ENCODE results near the gene MAP4. TPM values are rescaled to one million over a fixed set of nuclear protein-coding genes. Genes with fewer than 3 reads are reported as not detected.
"Not testable (repeated sequence)": the region's sequence is repeated elsewhere in the genome, so short reads cannot be mapped to it uniquely, and the experiment has no call there.

The MAP4 gene
- total RNA-seq, 1 donor from 2014 or later = 67.1 TPM

- DNase-seq (ENCODE audit: low read depth, low spot score) = no peak
Observed at GRCh38 chr3:47896736-47897135, 119.5 kb downstream of the MAP4 start.

- DNase-seq (ENCODE audit: low read depth, low spot score) = no peak
Observed at GRCh38 chr3:47895241-47895640, 121.0 kb downstream of the MAP4 start.

DNA sequence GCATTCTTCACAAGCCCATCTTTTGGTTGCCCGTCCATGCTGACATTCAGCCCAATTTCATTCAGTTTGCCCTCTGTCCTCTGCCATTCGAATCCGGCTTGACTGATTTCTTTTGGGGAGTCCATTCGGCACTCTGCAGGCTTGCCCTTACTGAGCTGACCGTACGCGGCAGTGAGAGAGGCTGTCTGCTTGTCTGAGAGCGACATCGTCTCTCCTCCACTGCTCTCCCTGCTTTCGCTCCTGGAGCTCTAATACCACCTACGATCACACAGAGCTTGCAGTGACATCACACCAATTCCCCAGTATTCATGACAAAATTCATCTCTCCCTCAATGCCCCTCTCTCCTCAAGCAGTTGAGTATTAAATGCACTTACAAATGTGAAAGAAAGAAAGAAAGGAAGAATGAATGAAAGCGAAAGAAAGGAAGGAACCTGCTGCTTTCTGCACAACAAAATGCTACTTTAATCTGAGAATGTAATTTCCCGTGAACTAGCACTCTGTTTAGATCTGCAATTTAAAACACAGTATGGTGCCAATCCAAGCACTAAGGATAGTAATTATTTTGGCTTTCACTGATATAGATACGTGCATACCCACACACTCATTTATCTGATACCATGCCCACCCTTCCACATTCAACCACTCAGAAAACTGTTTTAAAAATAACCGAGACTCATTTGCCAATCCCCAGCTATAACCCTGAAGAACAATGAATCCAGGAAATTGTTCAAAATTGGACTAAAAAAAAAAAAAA lies 123.8 kb downstream of the MAP4 start:
- no peak for DNase-seq (ENCODE audit: low read depth, low spot score)

DNA sequence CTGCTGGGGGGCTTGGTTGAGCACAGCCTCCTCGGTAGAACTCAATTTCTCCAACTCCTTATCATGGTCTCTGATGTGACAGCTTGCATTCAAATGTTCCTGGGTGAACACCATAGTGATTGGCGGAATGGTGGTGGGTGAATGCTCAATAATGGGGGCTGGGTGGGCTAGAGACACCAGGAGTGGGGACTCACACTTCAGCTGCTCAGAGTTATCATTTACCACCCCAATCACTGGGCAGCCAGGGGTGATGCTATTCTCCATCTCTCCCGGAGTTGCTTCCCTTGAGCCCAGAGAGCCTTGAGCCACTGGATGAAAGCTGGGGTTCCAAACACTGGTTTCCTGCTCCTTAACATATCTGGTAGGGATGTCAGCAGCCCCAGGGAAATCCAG lies 124.6 kb downstream of the MAP4 start:
- DNase-seq (ENCODE audit: low read depth, low spot score) = no peak

- no peak for DNase-seq (ENCODE audit: low read depth, low spot score)
Observed at GRCh38 chr3:47890828-47891612, 125.2 kb downstream of the MAP4 start.

DNA sequence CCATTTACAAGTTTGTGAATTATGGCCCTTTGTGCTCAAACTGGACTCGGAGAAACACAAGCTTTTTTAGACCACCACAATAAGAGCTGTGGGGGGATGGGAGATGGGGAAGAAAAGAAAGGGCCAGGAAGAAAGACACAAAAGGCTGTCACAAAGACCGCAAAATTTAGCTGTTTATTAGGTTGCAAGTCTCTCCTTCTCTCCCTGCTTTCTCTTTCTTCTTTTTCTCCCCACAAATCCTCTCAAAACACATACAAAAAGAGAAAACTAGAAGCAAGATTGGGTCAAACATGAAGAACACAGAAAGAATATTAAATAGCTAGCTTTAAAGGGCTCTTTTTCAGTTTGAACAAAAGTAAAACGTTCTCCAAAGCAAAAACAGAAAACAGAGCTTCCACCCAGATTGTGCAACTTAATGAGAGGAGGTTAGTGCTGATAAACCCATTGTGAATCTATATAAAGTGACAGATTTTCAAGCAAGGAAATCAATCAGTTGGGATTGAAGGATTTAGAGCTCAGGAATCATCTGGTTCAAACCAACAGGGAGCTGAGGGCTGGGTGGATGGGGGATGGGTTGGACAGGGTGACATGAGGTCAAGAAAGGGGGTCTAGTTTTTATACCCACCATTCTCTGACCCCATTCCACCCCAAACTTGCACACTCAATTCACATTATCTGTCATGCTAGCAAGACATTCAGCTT lies 125.9 kb downstream of the MAP4 start:
- DNase-seq (ENCODE audit: low read depth, low spot score) = no peak

GRCh38 chr3:47888986-47889757 lies 127.0 kb downstream of the MAP4 start:
- no peak for DNase-seq (ENCODE audit: low read depth, low spot score)

DNA sequence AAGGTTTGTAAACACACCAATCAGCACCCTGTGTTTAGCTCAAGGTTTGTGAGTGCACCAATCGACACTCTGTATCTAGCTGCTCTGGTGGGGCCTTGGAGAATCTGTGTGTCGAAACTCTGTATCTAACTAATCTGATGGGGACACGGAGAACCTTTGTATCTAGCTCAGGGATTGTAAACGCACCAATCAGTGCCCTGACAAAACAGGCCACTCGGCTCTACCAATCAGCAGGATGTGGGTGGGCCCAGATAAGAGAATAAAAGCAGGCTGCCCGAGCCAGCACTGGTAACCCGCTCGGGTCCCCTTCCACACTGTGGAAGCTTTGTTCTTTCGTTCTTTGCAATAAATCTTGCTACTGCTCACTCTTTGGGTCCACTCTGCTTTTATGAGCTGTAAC lies 128.2 kb downstream of the MAP4 start:
- not testable (repeated sequence) for DNase-seq (ENCODE audit: low read depth, low spot score)

GRCh38 chr3:47885168-47885567 lies 131.0 kb downstream of the MAP4 start:
- DNase-seq (ENCODE audit: low read depth, low spot score) = no peak

GRCh38 chr3:47884603-47885002 lies 131.6 kb downstream of the MAP4 start:
- no peak for DNase-seq (ENCODE audit: low read depth, low spot score)

DNA sequence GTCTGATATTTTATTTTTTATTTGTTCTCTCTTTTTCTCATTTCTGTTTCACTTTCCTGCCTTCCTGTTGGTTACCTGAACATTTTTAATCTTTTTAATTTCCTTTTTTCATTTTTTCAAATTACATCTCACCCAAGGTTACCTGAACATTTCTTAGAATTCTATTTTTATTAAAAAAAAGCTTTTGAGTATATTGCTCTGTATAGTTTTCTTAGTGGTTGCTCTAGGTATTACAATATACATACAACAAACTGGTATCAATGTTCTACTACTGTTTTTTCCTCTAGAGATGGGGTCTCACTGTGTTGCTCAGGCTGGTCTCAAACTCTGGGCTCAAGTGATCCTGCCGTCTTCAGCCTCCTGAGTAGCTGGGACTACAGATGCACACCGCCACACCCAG lies 133.9 kb downstream of the MAP4 start:
- no peak for DNase-seq (ENCODE audit: low read depth, low spot score)

DNA sequence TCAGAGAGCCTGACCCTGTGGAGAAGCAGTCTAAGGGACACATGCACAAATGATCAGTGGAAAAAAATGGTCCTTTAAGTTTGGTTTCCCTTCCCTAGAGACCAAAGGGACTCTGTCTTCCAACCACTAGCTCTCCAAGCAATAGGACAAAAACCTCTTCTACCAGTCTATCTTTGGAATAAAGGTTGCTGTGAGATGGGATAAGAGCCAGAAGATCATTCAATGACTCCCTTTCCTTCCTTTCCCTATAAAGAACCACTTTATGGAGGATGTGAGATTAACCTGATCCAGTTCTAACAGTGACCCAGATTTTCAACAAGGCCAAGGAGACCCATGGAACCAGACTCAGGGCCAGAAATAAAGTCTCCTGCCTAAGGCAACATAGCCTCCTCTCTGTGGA lies 138.5 kb downstream of the MAP4 start:
- DNase-seq (ENCODE audit: low read depth, low spot score) = peak; percentile 20

DNA sequence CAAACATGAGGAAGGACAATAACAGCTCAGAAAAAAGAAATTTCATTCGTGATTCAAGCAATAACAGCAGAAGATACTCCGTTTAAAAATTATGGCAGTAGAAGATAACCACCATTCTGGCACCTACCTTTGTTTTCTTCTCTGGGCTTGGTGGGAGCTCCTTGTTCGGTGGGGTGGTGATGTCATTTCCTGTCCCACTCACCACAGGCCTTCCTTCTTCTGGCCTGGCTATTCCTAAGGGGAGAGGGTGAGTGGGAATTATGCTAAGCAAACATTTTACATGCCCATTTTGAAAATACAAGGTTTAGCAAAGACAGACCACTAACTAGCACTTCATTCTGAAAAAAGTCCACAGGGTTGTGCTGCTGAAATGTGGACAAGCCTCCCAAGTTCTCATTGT lies 138.9 kb downstream of the MAP4 start:
- no peak for DNase-seq (ENCODE audit: low read depth, low spot score)

- DNase-seq (ENCODE audit: low read depth, low spot score) = no peak
Observed at GRCh38 chr3:47874913-47875312, 141.3 kb downstream of the MAP4 start.

DNA sequence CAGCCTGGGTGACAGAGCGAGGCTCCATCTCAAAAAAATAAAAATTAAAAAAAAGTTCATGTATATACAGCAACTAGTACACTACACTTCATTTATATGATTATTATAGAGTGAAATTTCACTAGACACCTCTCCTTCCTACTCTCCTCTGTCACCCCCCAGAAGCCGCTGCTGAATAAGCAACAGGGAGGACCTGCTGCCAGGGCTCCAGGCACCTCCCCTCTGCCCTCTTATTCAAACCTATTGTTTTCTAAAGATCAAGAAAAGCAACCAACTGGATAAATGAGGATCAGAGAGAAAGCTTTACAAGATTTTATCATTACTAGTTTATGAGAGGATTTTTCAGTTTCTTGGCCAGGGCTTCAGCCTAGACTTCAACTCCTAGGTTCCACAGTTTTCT lies 141.8 kb downstream of the MAP4 start:
- DNase-seq (ENCODE audit: low read depth, low spot score) = no peak

DNA sequence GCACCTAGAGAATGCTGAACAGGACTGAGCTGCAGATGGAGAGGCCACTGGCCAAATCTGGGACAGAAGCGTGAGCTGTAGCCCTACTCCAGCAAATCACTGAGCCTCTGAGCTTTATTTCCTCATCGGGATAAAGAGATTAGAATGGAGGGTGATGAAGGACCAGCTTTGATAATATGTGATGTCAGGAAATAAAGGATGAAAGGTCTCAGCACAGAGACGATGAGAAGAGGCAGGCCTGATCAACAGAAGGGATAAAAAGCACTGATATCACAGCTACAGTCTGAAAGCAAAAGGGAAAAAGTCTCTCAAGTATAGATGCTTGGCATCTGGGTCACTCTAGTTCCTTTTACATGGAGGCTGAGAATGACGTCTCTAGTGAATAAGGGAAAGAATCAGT lies 143.3 kb downstream of the MAP4 start:
- no peak for DNase-seq (ENCODE audit: low read depth, low spot score)

GRCh38 chr3:47871389-47871788 lies 144.8 kb downstream of the MAP4 start:
- no peak for DNase-seq (ENCODE audit: low read depth, low spot score)

DNA sequence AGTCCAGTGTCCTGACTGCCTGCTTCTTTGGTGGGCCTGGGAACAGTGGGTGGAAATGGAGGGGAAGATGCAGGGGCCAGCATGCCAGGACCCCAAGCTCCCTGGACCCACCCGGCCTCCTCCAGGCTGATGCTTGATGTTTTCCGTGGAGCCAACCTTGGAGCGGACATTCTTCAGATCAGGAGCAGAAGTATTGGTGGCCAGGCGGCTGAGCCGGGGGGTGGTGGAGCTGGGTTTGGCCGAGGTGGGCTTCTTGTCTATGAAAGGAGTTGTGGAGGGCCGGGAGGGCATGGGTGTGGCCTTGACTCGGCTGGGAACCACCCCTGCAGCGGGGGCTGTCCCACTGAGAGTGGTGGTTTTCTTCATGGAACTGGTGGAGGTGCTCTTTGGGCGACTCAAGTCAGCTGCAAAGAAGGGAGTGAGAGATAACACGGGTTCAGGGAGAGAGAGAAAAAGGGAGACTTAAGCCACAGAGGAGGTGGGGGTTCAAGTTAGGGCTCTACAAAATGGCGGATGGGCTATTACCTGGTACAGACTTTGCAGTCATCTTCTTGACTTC lies 145.4 kb downstream of the MAP4 start:
- DNase-seq (ENCODE audit: low read depth, low spot score) = no peak

- no peak for DNase-seq (ENCODE audit: low read depth, low spot score)
Observed at GRCh38 chr3:47870156-47870555, 146.1 kb downstream of the MAP4 start.

- no peak for DNase-seq (ENCODE audit: low read depth, low spot score)
Observed at GRCh38 chr3:47868306-47868705, 147.9 kb downstream of the MAP4 start.

DNA sequence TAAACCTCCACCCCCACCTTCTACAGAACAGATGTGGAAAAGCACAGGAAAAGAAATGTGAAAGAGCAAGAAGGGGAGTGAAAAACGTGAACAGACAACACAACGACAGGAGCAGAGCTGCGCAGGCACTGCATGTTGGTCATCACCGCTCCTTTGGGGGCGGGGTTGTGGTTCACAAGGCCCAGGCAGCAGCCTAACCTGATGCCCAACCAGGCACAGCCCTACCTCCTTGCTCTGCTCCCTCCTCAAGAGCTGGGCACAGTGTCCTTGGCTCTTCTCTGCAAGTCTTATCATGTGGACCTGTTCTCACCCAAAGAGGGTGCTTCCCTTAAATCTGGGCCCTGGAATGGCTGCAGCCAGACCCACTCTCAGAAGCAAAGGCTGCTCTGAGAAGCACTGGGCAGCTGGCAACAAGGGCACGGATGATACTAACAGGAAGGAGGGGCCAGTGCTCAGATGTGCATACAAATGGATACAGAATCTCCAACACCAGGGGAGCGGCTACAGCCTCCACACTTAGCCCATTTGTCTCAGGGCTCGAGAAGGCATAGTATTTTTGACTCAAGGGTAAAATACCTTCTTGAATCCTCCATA lies 148.7 kb downstream of the MAP4 start:
- DNase-seq (ENCODE audit: low read depth, low spot score) = no peak

All from pulmonary artery endothelial cell (primary cell).